ENCODE results near the gene ARID1A. TPM values are rescaled to one million over a fixed set of nuclear protein-coding genes. Genes with fewer than 3 reads are reported as not detected.

ARID1A gene
- total and polyA plus RNA-seq, 12 donors, result 11.3 to 90.3 (median 51.1) TPM

- Histone ChIP-seq H3K27ac (no peak overlapping the region), H3K4me3 (no peak overlapping the region), H3K4me1 (replicated peaks in 1 of 2) (peaks cover 0 to 43% of the 10 kb centered on the region in 2 donors), H3K36me3 (replicated peaks in 1 of 2) (peaks cover 0 to 59% of the 10 kb centered on the region in 2 donors), H3K27me3 (no peaks in the 10 kb centered on the region), H3K9me3 (replicated peaks in 1 of 3) (no peaks in the 10 kb centered on the region)
- no peak for DNase-seq
- WGBS, 4 donors, result 75 to 91% (median 86%) methylated on average over 2 of the region's 2 CpGs
- TF ChIP-seq, protein P1, sequence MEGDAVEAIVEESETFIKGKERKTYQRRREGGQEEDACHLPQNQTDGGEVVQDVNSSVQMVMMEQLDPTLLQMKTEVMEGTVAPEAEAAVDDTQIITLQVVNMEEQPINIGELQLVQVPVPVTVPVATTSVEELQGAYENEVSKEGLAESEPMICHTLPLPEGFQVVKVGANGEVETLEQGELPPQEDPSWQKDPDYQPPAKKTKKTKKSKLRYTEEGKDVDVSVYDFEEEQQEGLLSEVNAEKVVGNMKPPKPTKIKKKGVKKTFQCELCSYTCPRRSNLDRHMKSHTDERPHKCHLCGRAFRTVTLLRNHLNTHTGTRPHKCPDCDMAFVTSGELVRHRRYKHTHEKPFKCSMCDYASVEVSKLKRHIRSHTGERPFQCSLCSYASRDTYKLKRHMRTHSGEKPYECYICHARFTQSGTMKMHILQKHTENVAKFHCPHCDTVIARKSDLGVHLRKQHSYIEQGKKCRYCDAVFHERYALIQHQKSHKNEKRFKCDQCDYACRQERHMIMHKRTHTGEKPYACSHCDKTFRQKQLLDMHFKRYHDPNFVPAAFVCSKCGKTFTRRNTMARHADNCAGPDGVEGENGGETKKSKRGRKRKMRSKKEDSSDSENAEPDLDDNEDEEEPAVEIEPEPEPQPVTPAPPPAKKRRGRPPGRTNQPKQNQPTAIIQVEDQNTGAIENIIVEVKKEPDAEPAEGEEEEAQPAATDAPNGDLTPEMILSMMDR (IDR thresholded peaks at IDR 0.05), result no peak
- TF ChIP-seq POLR2A (IDR thresholded peaks at IDR 0.05), result no peak
- intact Hi-C loops (cut with DNase I), result no loop called here
Observed at GRCh38 chr1:26730695-26731094, 34.9 kb downstream of the ARID1A start.

DNA sequence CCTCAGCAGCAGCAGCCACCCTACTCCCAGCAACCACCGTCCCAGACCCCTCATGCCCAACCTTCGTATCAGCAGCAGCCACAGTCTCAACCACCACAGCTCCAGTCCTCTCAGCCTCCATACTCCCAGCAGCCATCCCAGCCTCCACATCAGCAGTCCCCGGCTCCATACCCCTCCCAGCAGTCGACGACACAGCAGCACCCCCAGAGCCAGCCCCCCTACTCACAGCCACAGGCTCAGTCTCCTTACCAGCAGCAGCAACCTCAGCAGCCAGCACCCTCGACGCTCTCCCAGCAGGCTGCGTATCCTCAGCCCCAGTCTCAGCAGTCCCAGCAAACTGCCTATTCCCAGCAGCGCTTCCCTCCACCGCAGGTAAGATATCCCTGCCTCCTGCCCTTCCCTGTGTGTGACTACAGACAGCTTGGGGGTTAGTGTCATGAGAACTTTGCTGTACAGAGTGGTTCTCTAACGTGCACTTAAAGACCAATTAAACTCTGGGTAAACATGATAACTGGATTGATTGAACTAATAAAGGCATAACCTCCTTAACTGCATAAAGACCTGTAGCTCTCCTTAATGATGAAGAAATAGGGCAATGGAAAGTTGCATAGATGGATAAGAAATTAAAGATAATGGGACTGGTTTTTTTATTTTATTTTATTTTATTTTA lies 35.6 kb downstream of the ARID1A start:
- Histone ChIP-seq H3K36me3 (replicated peaks in 1 of 2) (peaks cover 0 to 64% of the 10 kb centered on the region in 2 donors), H3K27me3 (no peaks in the 10 kb centered on the region), H3K4me1 (replicated peaks in 1 of 2) (peaks cover 0 to 36% of the 10 kb centered on the region in 2 donors), H3K27ac (no peak overlapping the region), H3K4me3 (no peak overlapping the region), H3K9me3 (replicated peaks in 1 of 3) (no peaks in the 10 kb centered on the region)
- DNase-seq, result no peak
- intact Hi-C loops (cut with DNase I), result no loop called here
- TF ChIP-seq, protein P1 (IDR thresholded peaks at IDR 0.05), result no peak
- TF ChIP-seq POLR2A (IDR thresholded peaks at IDR 0.05), result no peak
- 84 to 89% (median 86%) methylated on average over 9 to 11 of the region's 11 CpGs for WGBS, 4 donors

DNA sequence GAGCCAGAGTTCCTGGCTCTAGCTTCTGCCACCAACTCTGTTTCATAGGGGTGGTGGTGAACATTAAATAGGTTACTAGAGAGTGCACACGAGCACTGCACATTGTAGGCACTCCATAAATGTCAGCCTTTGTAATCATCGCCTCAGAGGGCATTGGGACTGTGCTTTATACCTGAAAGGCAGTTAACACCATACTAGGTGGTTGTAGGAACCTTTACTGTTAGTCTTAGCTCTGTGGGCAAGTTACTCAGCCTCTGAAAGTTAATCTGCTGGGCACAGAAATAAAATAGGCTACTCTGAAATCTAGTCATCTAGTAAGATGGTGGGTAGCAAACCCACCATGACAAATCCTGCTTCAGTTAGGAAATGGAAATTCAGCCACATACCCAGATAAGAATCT lies 37.6 kb downstream of the ARID1A start:
- H3K4me1 ChIP-seq (replicated peaks in 1 of 2), result peaks cover 0 to 16% of the 10 kb centered on the region in 2 donors
- no peaks in the 10 kb centered on the region for H3K27me3 ChIP-seq
- WGBS, 4 donors, result 73 to 93% (median 86%) methylated on average over 2 of the region's 2 CpGs
- no peak for DNase-seq
- TF ChIP-seq, protein P1 (IDR thresholded peaks at IDR 0.05), result no peak
- TF ChIP-seq POLR2A (IDR thresholded peaks at IDR 0.05), result no peak
- H3K27ac ChIP-seq, result peak overlapping the region in 2 of 5 donors; percentile 9 to 72
- intact Hi-C loops (cut with DNase I), result no loop called here
- H3K9me3 ChIP-seq (replicated peaks in 1 of 3), result no peaks in the 10 kb centered on the region
- no peak overlapping the region for H3K4me3 ChIP-seq
- peaks cover 0 to 85% of the 10 kb centered on the region in 2 donors for H3K36me3 ChIP-seq (replicated peaks in 1 of 2)

- TF ChIP-seq POLR2A (IDR thresholded peaks at IDR 0.05), result no peak
- TF ChIP-seq, protein P1 (IDR thresholded peaks at IDR 0.05), result no peak
- WGBS, 4 donors, result 33 to 39% (median 36%) methylated on average over 2 of the region's 2 CpGs
- peaks cover 0 to 16% of the 10 kb centered on the region in 2 donors for H3K4me1 ChIP-seq (replicated peaks in 1 of 2)
- intact Hi-C loops (cut with DNase I), result no loop called here
- DNase-seq, result no peak
- H3K4me3 ChIP-seq, result no peak overlapping the region
- H3K27ac ChIP-seq, result peak overlapping the region in 1 of 5 donors; percentile 72
- no peaks in the 10 kb centered on the region for H3K9me3 ChIP-seq (replicated peaks in 1 of 3)
- H3K36me3 ChIP-seq (replicated peaks in 1 of 2), result peaks cover 0 to 88% of the 10 kb centered on the region in 2 donors
- H3K27me3 ChIP-seq, result no peaks in the 10 kb centered on the region
Observed at GRCh38 chr1:26733982-26734381, 38.2 kb downstream of the ARID1A start.
